ENCODE measurements around the gene RAB14.
A peak's percentile ranks its signal among the peaks of the same experiment; 100 is the strongest.

RAB14 gene

DNA sequence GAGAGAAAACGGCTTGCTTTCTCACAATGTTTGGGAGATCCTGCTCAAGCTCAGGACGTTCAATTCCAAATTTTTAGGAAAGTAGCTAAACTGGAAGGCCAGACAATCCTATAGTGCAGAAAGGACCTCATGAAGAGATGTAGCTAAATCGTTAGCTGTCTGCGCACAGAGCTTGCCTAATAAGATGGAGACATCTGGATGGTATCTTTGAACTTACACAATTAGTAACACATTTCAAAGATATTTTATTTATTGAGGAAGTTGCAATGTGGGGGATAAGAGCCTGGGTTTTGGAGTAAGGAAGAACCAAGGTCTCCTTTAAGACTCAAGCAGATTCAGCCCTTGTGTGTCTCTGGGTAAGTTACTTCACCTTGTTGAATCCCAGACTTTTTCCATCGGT, 28.6 kb upstream of the RAB14 start:
- TF ChIP-seq, protein P1, sequence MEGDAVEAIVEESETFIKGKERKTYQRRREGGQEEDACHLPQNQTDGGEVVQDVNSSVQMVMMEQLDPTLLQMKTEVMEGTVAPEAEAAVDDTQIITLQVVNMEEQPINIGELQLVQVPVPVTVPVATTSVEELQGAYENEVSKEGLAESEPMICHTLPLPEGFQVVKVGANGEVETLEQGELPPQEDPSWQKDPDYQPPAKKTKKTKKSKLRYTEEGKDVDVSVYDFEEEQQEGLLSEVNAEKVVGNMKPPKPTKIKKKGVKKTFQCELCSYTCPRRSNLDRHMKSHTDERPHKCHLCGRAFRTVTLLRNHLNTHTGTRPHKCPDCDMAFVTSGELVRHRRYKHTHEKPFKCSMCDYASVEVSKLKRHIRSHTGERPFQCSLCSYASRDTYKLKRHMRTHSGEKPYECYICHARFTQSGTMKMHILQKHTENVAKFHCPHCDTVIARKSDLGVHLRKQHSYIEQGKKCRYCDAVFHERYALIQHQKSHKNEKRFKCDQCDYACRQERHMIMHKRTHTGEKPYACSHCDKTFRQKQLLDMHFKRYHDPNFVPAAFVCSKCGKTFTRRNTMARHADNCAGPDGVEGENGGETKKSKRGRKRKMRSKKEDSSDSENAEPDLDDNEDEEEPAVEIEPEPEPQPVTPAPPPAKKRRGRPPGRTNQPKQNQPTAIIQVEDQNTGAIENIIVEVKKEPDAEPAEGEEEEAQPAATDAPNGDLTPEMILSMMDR (IDR thresholded peaks at IDR 0.05; ENCODE audit: low read depth, low read length): no peak
- H3K4me3 ChIP-seq (ENCODE audit: low read depth, low read length): no peak overlapping the region

DNA sequence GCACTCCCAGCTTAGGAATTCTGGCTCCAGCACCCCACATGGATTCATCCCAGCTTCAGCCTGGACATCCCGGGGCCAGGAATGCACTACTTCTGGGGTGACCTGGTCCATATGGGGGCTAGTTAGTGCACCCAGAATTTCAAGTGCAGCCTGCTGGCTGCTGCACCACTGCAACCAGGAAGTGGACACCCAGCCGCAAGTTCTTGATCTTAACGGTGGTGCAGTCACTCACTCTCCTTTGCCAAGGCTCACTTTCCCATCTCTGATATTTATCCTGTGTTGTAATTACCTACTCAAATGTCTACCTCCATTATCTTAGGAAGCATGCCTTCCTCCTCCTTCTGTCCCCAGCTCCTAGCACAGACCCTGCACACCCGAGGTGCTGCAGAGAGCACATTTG, 26.2 kb upstream of the RAB14 start:
- TF ChIP-seq, protein P1 (IDR thresholded peaks at IDR 0.05; ENCODE audit: low read depth, low read length): no peak
- H3K4me3 ChIP-seq (ENCODE audit: low read depth, low read length): no peak overlapping the region

- H3K4me3 ChIP-seq (ENCODE audit: low read depth, low read length): no peak overlapping the region
- TF ChIP-seq, protein P1 (IDR thresholded peaks at IDR 0.05; ENCODE audit: low read depth, low read length): no peak
Observed at GRCh38 chr9:121226175-121226574, 24.5 kb upstream of the RAB14 start.

DNA sequence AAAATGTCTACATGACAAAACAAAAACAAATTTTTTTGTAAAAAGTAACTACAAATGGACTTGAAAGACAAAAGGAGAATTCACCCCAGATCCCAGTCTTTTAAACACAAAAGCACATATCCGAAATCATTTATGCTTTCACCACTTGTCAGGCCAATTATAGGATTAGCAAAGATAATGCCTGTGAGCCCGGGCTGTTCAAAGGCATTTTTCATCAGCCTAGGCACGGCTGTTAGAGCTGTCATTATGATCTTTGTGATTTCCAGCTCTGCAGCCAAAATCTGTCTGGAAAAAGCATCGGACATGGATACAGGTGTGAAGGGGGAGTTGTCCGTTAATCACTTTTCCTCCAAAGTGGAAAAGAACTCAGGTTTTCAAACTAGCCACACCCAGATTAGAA, 23.6 kb upstream of the RAB14 start:
- TF ChIP-seq, protein P1 (IDR thresholded peaks at IDR 0.05; ENCODE audit: low read depth, low read length): no peak
- H3K4me3 ChIP-seq (ENCODE audit: low read depth, low read length): no peak overlapping the region

DNA sequence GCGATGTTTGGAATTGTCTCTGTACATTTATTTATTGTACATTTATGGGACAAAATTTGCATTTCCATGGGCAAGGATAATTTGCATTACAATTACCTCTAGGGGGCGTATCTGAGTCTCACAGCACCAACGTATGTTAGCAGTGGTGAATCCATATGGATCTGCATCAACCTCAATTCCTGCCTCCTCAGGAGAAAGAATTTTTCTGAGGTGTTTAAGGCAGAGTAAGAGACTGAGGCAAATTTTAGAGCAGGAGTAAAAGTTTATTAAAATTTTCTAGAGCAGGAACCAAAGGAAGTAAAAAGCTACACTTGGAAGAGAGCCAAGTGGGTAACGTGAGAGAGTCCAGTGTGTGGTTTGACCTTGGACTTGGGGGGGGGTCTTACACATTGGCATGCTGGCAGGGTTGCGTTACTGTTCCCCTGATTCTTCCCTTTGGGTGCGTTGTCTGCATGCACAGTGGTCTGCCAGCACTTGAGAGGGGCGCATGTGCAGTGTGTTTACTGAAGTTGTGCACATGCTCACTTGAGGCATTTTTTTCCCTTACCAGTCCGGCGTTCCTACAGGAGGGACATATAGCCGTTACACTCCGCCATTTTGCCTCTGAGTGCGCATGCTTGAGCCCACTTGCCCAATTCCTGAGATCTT, 21.0 kb upstream of the RAB14 start:
- no peak overlapping the region for H3K4me3 ChIP-seq (ENCODE audit: low read depth, low read length)
- TF ChIP-seq, protein P1 (IDR thresholded peaks at IDR 0.05; ENCODE audit: low read depth, low read length): peak; percentile 65

DNA sequence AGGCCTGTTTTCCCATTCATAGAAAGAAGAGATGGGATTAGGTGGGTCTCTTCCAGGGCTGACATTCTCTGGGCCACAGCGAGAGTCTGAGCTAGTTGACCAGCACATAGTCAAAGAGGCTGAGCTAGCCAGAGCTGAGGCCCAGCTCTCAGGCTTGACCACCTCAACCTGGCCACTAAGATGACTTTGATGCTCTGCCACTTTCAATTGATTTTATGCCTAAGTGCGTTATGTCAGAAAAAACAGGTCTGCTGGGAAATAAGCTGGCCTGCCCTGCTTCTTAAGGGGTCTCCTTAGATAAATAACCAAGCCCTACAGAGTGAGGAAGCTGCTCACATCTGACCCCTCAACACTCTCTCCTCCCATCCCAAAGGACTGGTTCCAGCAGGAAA, 20.0 kb upstream of the RAB14 start:
- no peak overlapping the region for H3K4me3 ChIP-seq (ENCODE audit: low read depth, low read length)
- TF ChIP-seq, protein P1 (IDR thresholded peaks at IDR 0.05; ENCODE audit: low read depth, low read length): no peak

DNA sequence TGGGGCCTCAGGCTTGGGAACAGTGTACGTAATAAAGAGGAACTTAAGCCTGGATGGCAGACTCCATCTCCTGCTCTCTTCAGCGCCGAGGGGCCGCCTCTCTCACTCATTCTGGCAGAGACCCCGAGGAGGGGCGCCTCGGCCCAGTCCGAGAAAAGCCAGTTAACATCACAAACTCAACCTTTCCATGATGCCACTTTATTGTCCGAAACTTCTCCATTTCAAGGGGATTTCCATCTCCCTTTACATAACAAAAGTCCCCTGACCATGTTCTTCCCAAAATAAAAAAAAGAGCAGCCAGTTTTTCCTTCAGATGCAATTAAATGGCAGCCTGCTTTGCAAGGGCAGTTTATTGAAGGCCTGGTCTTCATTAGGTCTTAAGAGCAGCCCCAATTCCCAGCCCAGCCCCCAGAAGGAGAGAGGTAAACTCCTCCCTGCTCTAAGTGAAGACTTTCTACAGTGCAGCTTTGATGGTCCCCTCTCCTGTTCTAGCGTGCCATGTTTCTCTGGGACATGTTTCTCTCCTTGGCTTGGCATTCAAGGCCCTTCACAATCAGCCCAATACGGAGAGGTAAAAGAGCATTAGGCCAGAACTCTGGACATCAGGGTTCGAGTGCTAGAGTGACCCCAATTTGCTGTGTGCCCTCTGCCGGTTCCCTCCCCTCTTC, 19.5 kb upstream of the RAB14 start:
- TF ChIP-seq, protein P1 (IDR thresholded peaks at IDR 0.05; ENCODE audit: low read depth, low read length): no peak
- no peak overlapping the region for H3K4me3 ChIP-seq (ENCODE audit: low read depth, low read length)

Measured in WI38 (cell line).